Left lobe of liver (tissue), 2 donors: ENCODE results near the gene FAM193A. TPM values are rescaled to one million over a fixed set of nuclear protein-coding genes. Genes with fewer than 3 reads are reported as not detected.
"Not testable (repeated sequence)": the region's sequence is repeated elsewhere in the genome, so short reads cannot be mapped to it uniquely, and the experiment has no call there.

Experiments
- ATAC-seq: fragments of 200-7000 bp; cut with Tn5 transposase; one replicate; pipeline ENCODE4 v1.9.1; 2020; ENCODE audit warnings: mild to moderate bottlenecking, moderate library complexity
- DNase-seq: peaks from one replicate; pipeline ENCODE4 v3.0.0-alpha.2; 2020; ENCODE audit warnings: low spot score
- total RNA-seq: library from RNA; stranded (reverse); gene quantifications from one replicate; pipeline ENCODE4 v1.2.1, GENCODE V29; 2021
- donor health status: DM: no; HTN: no; CAD: no; lungs with moderate emphysema.
- donor health status: DM: no; HTN: yes; CAD: no.

Gene FAM193A
- total RNA-seq, 1 donor from 2014 or later: 10.6 TPM

- DNase-seq (peak; percentile 35), ATAC-seq (no peak)
These were observed 111.8 kb downstream of the FAM193A start for GRCh38 chr4:2648159-2648814.

GRCh38 chr4:2649604-2650114, 113.2 kb downstream of the FAM193A start:
- no peak for ATAC-seq
- peak; percentile 21 for DNase-seq

- ATAC-seq (no peak), DNase-seq (peak; percentile 30)
These were observed 113.8 kb downstream of the FAM193A start for GRCh38 chr4:2650276-2650675.

GRCh38 chr4:2651546-2651945, 115.1 kb downstream of the FAM193A start:
- no peak for DNase-seq

GRCh38 chr4:2651998-2652397, 115.6 kb downstream of the FAM193A start:
- no peak for ATAC-seq
- DNase-seq: no peak

More at GRCh38 chr4:2651546-2651945, 115.1 kb downstream of the FAM193A start:
- ATAC-seq: no peak

GRCh38 chr4:2652415-2653160, 116.1 kb downstream of the FAM193A start:
- ATAC-seq (no peak), DNase-seq (no peak)

GRCh38 chr4:2660596-2661211, 124.3 kb downstream of the FAM193A start:
- DNase-seq: no peak
- ATAC-seq: no peak

- no peak for ATAC-seq
These were observed 126.2 kb downstream of the FAM193A start for GRCh38 chr4:2662598-2662997.

GRCh38 chr4:2663275-2663674, 126.8 kb downstream of the FAM193A start:
- no peak for ATAC-seq

More at GRCh38 chr4:2662598-2662997, 126.2 kb downstream of the FAM193A start:
- DNase-seq: no peak

GRCh38 chr4:2666722-2667247, 130.3 kb downstream of the FAM193A start:
- ATAC-seq: no peak
- no peak for DNase-seq

More at GRCh38 chr4:2663275-2663674, 126.8 kb downstream of the FAM193A start:
- no peak for DNase-seq

- no peak for DNase-seq
- ATAC-seq: no peak
These were observed 131.0 kb downstream of the FAM193A start for GRCh38 chr4:2667428-2667827.

GRCh38 chr4:2671267-2671895, 134.9 kb downstream of the FAM193A start:
- DNase-seq: no peak
- no peak for ATAC-seq

GRCh38 chr4:2672082-2672481, 135.6 kb downstream of the FAM193A start:
- DNase-seq: peak; percentile 27
- peak; percentile 15 for ATAC-seq

- DNase-seq: no peak
- no peak for ATAC-seq
These were observed 136.3 kb downstream of the FAM193A start for GRCh38 chr4:2672700-2673099.

GRCh38 chr4:2673157-2673556, 136.7 kb downstream of the FAM193A start:
- ATAC-seq: no peak

GRCh38 chr4:2679762-2680161, 143.3 kb downstream of the FAM193A start:
- not testable (repeated sequence) for DNase-seq, ATAC-seq

More at GRCh38 chr4:2673157-2673556, 136.7 kb downstream of the FAM193A start:
- no peak for DNase-seq

- no peak for DNase-seq
- ATAC-seq: no peak
These were observed 148.0 kb downstream of the FAM193A start for GRCh38 chr4:2684486-2684885.

- DNase-seq (no peak), ATAC-seq (no peak)
These were observed 149.1 kb downstream of the FAM193A start for GRCh38 chr4:2685541-2685940.

GRCh38 chr4:2686379-2687265, 150.2 kb downstream of the FAM193A start:
- ATAC-seq (no peak), DNase-seq (no peak)

GRCh38 chr4:2688281-2688680, 151.8 kb downstream of the FAM193A start:
- ATAC-seq: no peak
- DNase-seq: no peak
